GM12872 (cell line): Measurements from ENCODE around the gene TMEM182.

Experiments
- CTCF ChIP-seq: IDR thresholded peaks from 3 replicates; pipeline ENCODE4 v1.5.1; 2011; ENCODE audit warnings: low read depth, mild to moderate bottlenecking, low read length, moderate library complexity; ENCODE audit not compliant: insufficient read depth

Gene TMEM182

GRCh38 chr2:102768892-102769291 lies 7.1 kb downstream of the TMEM182 start:
- no peak for TF ChIP-seq CTCF

- no peak for TF ChIP-seq CTCF
These were observed 8.7 kb downstream of the TMEM182 start for GRCh38 chr2:102770506-102770905.

DNA sequence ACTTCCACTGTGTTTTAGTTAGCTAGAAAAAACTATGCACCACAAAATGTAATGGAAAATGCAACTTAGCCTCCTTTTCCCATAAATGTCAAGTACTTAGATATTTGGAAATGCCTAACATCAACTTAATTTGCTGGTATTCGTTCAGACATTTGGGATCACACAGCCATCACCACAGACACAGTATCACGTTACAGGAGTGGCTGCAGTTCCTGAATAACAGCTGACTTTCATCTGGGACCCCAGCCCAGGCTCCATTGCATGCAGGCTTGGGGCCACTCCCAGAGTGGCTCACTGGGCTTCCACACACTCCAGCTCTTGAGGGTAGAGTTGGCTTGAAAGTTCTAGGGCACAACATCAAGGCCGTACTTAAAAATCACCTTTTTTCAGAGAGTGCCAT lies 9.3 kb downstream of the TMEM182 start:
- TF ChIP-seq CTCF = no peak

DNA sequence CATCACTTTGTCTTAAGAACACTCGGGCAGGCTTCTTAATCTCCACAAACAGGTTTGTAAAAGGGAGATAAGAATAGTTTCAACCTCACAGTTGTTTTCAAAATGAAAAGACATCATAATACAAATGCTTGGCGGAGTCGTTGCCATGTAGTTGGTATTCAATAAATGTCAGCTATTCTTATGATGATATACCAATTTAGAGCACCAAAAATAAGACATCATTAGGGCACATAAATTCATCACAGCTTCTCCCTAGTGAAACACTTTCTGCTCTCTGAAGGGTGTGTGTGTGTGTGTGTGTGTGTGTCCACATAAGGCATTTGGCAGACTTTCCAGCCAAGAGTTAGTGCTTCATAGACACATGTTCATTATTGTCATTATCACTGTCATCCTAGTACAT lies 10.8 kb downstream of the TMEM182 start:
- TF ChIP-seq CTCF = no peak

DNA sequence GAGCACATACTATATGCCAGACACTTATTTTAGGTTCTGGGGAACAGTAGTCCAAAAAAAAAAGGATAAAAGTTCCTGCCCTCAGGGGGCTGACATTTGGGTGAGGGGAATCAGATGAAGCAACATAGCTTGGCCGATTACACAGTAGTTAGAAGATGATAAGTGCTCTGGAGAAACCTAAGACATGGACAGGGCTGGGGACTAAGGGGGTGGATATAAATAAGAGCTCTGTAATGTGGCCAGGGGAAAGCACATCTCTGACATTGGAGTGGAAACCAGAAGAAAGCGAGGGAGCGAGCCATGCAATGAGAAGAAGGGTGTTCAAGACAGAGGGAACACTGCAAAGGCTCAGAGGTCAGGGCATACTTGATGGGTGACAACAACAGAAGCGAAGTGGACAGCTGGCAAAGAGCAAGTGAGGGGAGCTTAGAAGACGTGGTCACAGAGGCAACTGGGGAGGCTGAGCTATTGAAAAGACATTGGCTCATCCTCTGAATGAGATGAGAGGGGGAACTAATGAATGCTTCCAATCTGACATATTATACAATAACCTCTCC lies 11.4 kb downstream of the TMEM182 start:
- TF ChIP-seq CTCF = no peak

DNA sequence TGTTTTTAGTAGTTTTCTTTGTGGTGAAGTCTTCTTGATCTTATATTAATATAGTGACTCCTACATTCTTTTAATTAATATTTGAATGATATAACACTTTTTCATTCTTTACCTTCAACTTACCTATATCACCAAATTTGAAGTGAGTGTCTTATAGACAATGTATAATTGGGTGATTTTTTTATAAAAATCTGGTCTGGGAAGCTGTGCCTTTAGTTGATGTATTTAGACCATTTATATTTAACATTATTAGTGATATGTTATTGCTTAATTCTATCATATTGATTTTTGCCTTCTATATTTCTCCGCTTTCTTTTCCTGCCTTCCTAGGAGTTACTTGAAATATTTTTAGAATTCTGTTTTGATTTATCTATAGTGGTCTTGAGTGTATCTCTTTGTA lies 16.4 kb downstream of the TMEM182 start:
- no peak for TF ChIP-seq CTCF

DNA sequence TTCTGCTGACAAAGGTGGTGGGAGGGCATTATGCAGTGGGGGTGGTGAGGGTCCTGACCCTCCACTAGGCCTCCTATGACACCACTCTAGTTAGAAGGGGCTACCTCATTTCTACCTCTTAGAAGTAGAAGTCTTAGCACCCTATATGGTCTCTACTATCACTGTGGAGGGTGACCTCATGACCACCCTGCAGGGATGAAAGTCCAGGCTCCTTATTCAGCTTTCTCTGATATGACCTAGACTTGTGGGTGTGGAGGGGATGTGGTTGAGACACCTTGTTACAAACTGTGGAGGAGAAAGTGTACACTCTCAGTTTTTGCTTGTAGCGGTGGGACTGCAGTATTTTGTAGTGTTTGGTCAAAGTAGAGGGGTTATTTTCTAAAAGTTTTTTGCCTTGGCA lies 18.6 kb downstream of the TMEM182 start:
- no peak for TF ChIP-seq CTCF

DNA sequence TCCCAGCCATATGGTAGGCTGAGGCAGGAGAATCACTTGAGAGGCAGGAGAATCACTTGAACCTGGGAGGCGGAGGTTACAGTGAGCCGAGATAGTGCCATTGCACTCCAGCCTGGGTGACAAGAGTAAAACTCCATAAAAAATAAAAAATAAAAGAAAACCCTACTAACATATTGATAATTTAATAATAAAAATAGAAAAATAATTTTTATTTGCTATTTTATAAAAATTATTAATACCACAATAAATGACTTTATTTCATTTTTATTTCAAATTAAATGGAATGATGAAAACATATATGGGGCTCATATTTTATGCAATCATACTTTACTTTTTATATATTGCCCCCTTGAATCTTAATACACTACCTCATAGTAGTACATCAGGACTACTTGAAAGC lies 20.4 kb downstream of the TMEM182 start:
- TF ChIP-seq CTCF = no peak
